Measurements from ENCODE around the gene NBL1.

NBL1 gene

GRCh38 chr1:19684677-19685076 is 40.6 kb downstream of the NBL1 start:
- no peak for DNase-seq
- H3K36me3 ChIP-seq (ENCODE audit: control insufficient read depth, insufficient read depth, low read length) = no peaks in the 10 kb centered on the region
- no peak overlapping the region for H4K5ac ChIP-seq (ENCODE audit: low read length)
- H3K4ac ChIP-seq (ENCODE audit: low read depth, low read length) = no peak overlapping the region
- H3K18ac ChIP-seq (ENCODE audit: low read length) = no peak overlapping the region
- no peak overlapping the region for H2AK5ac ChIP-seq (ENCODE audit: low read length)
- no peaks in the 10 kb centered on the region for H3K79me2 ChIP-seq (ENCODE audit: control insufficient read depth, insufficient read depth, low read length)
- no peak overlapping the region for H3K4me3 ChIP-seq (ENCODE audit: low read length)
- H2BK5ac ChIP-seq (ENCODE audit: low read length) = no peak overlapping the region
- H3K79me1 ChIP-seq (ENCODE audit: low read length) = no peaks in the 10 kb centered on the region
- H2BK15ac ChIP-seq (replicated peaks; ENCODE audit: low read depth) = no peak overlapping the region
- H3K27me3 ChIP-seq (ENCODE audit: insufficient read depth, low read length, poor library complexity) = no peaks in the 10 kb centered on the region
- no peak overlapping the region for H3K9ac ChIP-seq (ENCODE audit: low read length)
- no peak overlapping the region for H3K27ac ChIP-seq (ENCODE audit: low read depth, low read length)
- no peak overlapping the region for H3K23ac ChIP-seq (ENCODE audit: low read length)
- H3K4me2 ChIP-seq (ENCODE audit: low read length) = no peak overlapping the region
- WGBS (ENCODE audit: extremely low coverage, insufficient coverage, low lambda C conversion rate) = no CpG with 5 or more reads among the region's 2 CpGs
- no peak overlapping the region for H3K56ac ChIP-seq (ENCODE audit: low read length)
- no peak overlapping the region for H4K8ac ChIP-seq (ENCODE audit: low read depth, low read length)
- no peak overlapping the region for H2BK120ac ChIP-seq (ENCODE audit: low read depth, low read length)
- H3K4me1 ChIP-seq (ENCODE audit: control insufficient read depth, low read depth, low read length) = no peaks in the 10 kb centered on the region

GRCh38 chr1:19685994-19686393 is 41.9 kb downstream of the NBL1 start:
- H4K8ac ChIP-seq (ENCODE audit: low read depth, low read length) = no peak overlapping the region
- no peak overlapping the region for H2BK15ac ChIP-seq (replicated peaks; ENCODE audit: low read depth)
- no peak overlapping the region for H3K18ac ChIP-seq (ENCODE audit: low read length)
- H3K4me3 ChIP-seq (ENCODE audit: low read length) = no peak overlapping the region
- H3K23ac ChIP-seq (ENCODE audit: low read length) = no peak overlapping the region
- no peak overlapping the region for H3K9ac ChIP-seq (ENCODE audit: low read length)
- no peak overlapping the region for H3K27ac ChIP-seq (ENCODE audit: low read depth, low read length)
- no peaks in the 10 kb centered on the region for H3K4me1 ChIP-seq (ENCODE audit: control insufficient read depth, low read depth, low read length)
- H3K4ac ChIP-seq (ENCODE audit: low read depth, low read length) = no peak overlapping the region
- no peaks in the 10 kb centered on the region for H3K36me3 ChIP-seq (ENCODE audit: control insufficient read depth, insufficient read depth, low read length)
- DNase-seq = no peak
- H3K27me3 ChIP-seq (ENCODE audit: insufficient read depth, low read length, poor library complexity) = no peaks in the 10 kb centered on the region
- H2BK5ac ChIP-seq (ENCODE audit: low read length) = no peak overlapping the region
- WGBS (ENCODE audit: extremely low coverage, insufficient coverage, low lambda C conversion rate) = no CpG with 5 or more reads among the region's 9 CpGs
- H3K4me2 ChIP-seq (ENCODE audit: low read length) = no peak overlapping the region
- no peak overlapping the region for H2BK120ac ChIP-seq (ENCODE audit: low read depth, low read length)
- no peak overlapping the region for H4K5ac ChIP-seq (ENCODE audit: low read length)
- no peak overlapping the region for H2AK5ac ChIP-seq (ENCODE audit: low read length)
- H3K56ac ChIP-seq (ENCODE audit: low read length) = no peak overlapping the region
- no peaks in the 10 kb centered on the region for H3K79me2 ChIP-seq (ENCODE audit: control insufficient read depth, insufficient read depth, low read length)
- H3K79me1 ChIP-seq (ENCODE audit: low read length) = no peaks in the 10 kb centered on the region

- no peaks in the 10 kb centered on the region for H3K79me2 ChIP-seq (ENCODE audit: control insufficient read depth, insufficient read depth, low read length)
- H4K5ac ChIP-seq (ENCODE audit: low read length) = no peak overlapping the region
- no peak overlapping the region for H2AK5ac ChIP-seq (ENCODE audit: low read length)
- H3K27me3 ChIP-seq (ENCODE audit: insufficient read depth, low read length, poor library complexity) = no peaks in the 10 kb centered on the region
- no peak for DNase-seq
- no peaks in the 10 kb centered on the region for H3K4me1 ChIP-seq (ENCODE audit: control insufficient read depth, low read depth, low read length)
- H3K27ac ChIP-seq (ENCODE audit: low read depth, low read length) = no peak overlapping the region
- H3K4me2 ChIP-seq (ENCODE audit: low read length) = no peak overlapping the region
- H3K9ac ChIP-seq (ENCODE audit: low read length) = no peak overlapping the region
- H3K4ac ChIP-seq (ENCODE audit: low read depth, low read length) = no peak overlapping the region
- no peak overlapping the region for H2BK120ac ChIP-seq (ENCODE audit: low read depth, low read length)
- WGBS (ENCODE audit: extremely low coverage, insufficient coverage, low lambda C conversion rate) = no CpG with 5 or more reads among the region's 1 CpG
- H2BK5ac ChIP-seq (ENCODE audit: low read length) = no peak overlapping the region
- H3K23ac ChIP-seq (ENCODE audit: low read length) = no peak overlapping the region
- no peak overlapping the region for H3K56ac ChIP-seq (ENCODE audit: low read length)
- no peak overlapping the region for H2BK15ac ChIP-seq (replicated peaks; ENCODE audit: low read depth)
- H3K4me3 ChIP-seq (ENCODE audit: low read length) = no peak overlapping the region
- H3K36me3 ChIP-seq (ENCODE audit: control insufficient read depth, insufficient read depth, low read length) = no peaks in the 10 kb centered on the region
- no peak overlapping the region for H4K8ac ChIP-seq (ENCODE audit: low read depth, low read length)
- H3K18ac ChIP-seq (ENCODE audit: low read length) = no peak overlapping the region
- no peaks in the 10 kb centered on the region for H3K79me1 ChIP-seq (ENCODE audit: low read length)
Observed at GRCh38 chr1:19687414-19687813, 43.3 kb downstream of the NBL1 start.

GRCh38 chr1:19688041-19688842 is 44.1 kb downstream of the NBL1 start:
- Histone ChIP-seq H2BK120ac (ENCODE audit: low read depth, low read length) (no peak overlapping the region), H3K56ac (ENCODE audit: low read length) (no peak overlapping the region), H3K27ac (ENCODE audit: low read depth, low read length) (no peak overlapping the region), H2BK15ac (replicated peaks; ENCODE audit: low read depth) (no peak overlapping the region), H3K9ac (ENCODE audit: low read length) (no peak overlapping the region), H4K5ac (ENCODE audit: low read length) (no peak overlapping the region), H3K79me2 (ENCODE audit: control insufficient read depth, insufficient read depth, low read length) (no peaks in the 10 kb centered on the region), H4K8ac (ENCODE audit: low read depth, low read length) (no peak overlapping the region), H3K36me3 (ENCODE audit: control insufficient read depth, insufficient read depth, low read length) (no peaks in the 10 kb centered on the region), H3K4me2 (ENCODE audit: low read length) (no peak overlapping the region), H3K23ac (ENCODE audit: low read length) (no peak overlapping the region), H3K4ac (ENCODE audit: low read depth, low read length) (no peak overlapping the region), H3K4me1 (ENCODE audit: control insufficient read depth, low read depth, low read length) (no peaks in the 10 kb centered on the region), H3K27me3 (ENCODE audit: insufficient read depth, low read length, poor library complexity) (no peaks in the 10 kb centered on the region), H3K4me3 (ENCODE audit: low read length) (no peak overlapping the region), H2AK5ac (ENCODE audit: low read length) (no peak overlapping the region), H2BK5ac (ENCODE audit: low read length) (no peak overlapping the region), H3K79me1 (ENCODE audit: low read length) (no peaks in the 10 kb centered on the region), H3K18ac (ENCODE audit: low read length) (no peak overlapping the region)
- no CpG with 5 or more reads among the region's 19 CpGs for WGBS (ENCODE audit: extremely low coverage, insufficient coverage, low lambda C conversion rate)
- DNase-seq = no peak

GRCh38 chr1:19689085-19689757 is 45.1 kb downstream of the NBL1 start:
- Histone ChIP-seq H3K79me2 (ENCODE audit: control insufficient read depth, insufficient read depth, low read length) (no peaks in the 10 kb centered on the region), H3K4me3 (ENCODE audit: low read length) (no peak overlapping the region), H2BK5ac (ENCODE audit: low read length) (no peak overlapping the region), H4K8ac (ENCODE audit: low read depth, low read length) (no peak overlapping the region), H2BK15ac (replicated peaks; ENCODE audit: low read depth) (no peak overlapping the region), H2AK5ac (ENCODE audit: low read length) (no peak overlapping the region), H3K27me3 (ENCODE audit: insufficient read depth, low read length, poor library complexity) (no peaks in the 10 kb centered on the region), H3K4me1 (ENCODE audit: control insufficient read depth, low read depth, low read length) (no peaks in the 10 kb centered on the region), H3K23ac (ENCODE audit: low read length) (no peak overlapping the region), H3K9ac (ENCODE audit: low read length) (no peak overlapping the region), H3K4ac (ENCODE audit: low read depth, low read length) (no peak overlapping the region), H3K4me2 (ENCODE audit: low read length) (no peak overlapping the region), H3K36me3 (ENCODE audit: control insufficient read depth, insufficient read depth, low read length) (no peaks in the 10 kb centered on the region), H4K5ac (ENCODE audit: low read length) (no peak overlapping the region), H2BK120ac (ENCODE audit: low read depth, low read length) (no peak overlapping the region), H3K18ac (ENCODE audit: low read length) (no peak overlapping the region), H3K27ac (ENCODE audit: low read depth, low read length) (no peak overlapping the region), H3K56ac (ENCODE audit: low read length) (no peak overlapping the region), H3K79me1 (ENCODE audit: low read length) (no peaks in the 10 kb centered on the region)
- DNase-seq = no peak
- WGBS (ENCODE audit: extremely low coverage, insufficient coverage, low lambda C conversion rate) = no CpG with 5 or more reads among the region's 5 CpGs
